ENCODE results near the gene ANAPC16.

GRCh38 chr10:72229261-72230251 lies 13.7 kb downstream of the ANAPC16 start:
- TF ChIP-seq POLR2AphosphoS5 (IDR thresholded peaks at IDR 0.05): no peak
- no peak for TF ChIP-seq REST (IDR thresholded peaks at IDR 0.05; ENCODE audit: borderline replicate concordance)
